ENCODE measurements around the gene SYT8.

DNA sequence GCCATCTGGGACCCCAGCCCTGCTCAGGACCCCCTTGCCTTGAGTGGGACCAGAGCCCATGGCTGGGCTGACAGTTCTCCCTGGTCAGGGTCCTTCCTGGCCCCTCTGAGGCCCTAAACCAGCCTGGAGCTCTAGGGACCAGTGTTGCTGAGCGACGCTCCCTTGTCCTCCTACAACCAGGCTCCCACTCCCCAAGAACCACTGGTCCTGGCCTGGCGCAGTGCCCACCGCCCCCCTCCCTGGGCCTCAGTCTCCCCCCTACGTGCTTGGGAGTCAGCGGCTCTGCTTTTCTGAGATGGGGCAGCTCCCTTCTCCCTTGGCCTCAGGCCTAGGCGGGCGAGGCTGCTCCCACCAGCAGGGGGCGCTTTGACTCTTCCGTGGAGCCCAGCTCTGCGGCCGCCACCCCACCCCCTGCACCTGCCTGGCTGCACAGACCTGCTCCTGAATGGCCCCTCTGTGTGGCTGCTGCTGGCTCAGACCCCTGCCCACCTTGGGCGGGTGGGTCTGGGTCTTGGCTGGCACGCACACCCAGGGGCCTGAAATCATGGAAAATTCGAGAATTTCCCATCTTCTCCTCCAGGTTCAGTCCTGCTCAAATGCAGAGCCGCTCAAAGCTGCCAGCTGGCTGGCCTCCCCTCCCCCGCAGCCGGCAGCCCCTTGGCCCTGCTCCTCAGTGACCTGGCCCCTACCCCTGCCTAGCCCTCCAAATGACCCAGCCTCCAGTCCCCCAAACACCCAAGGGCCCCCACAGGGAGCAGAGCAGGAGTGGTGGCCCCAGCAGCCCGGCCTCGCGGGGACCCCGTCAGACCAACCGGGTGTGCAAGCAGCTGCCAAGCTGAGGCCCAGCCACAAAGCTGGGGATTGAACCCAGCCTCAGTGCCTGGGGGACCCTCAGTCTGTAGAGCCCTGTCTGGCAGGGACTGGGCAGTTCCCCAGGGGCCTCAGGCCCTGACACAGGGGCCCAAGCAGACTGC, 47.8 kb downstream of the SYT8 start:
- TF ChIP-seq, protein P1, sequence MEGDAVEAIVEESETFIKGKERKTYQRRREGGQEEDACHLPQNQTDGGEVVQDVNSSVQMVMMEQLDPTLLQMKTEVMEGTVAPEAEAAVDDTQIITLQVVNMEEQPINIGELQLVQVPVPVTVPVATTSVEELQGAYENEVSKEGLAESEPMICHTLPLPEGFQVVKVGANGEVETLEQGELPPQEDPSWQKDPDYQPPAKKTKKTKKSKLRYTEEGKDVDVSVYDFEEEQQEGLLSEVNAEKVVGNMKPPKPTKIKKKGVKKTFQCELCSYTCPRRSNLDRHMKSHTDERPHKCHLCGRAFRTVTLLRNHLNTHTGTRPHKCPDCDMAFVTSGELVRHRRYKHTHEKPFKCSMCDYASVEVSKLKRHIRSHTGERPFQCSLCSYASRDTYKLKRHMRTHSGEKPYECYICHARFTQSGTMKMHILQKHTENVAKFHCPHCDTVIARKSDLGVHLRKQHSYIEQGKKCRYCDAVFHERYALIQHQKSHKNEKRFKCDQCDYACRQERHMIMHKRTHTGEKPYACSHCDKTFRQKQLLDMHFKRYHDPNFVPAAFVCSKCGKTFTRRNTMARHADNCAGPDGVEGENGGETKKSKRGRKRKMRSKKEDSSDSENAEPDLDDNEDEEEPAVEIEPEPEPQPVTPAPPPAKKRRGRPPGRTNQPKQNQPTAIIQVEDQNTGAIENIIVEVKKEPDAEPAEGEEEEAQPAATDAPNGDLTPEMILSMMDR (IDR thresholded peaks at IDR 0.05; ENCODE audit: insufficient read depth, low read length): peak; percentile 42
- TF ChIP-seq POLR2AphosphoS5 (IDR thresholded peaks at IDR 0.05; ENCODE audit: low read depth) (0 out of 2 replicates have a peak, but pooled peaks have one; percentile 3), GABPA (IDR thresholded peaks at IDR 0.05; ENCODE audit: low read depth) (no peak)

All from HL-60 (cell line).